BJ (cell line): ENCODE data around the gene WDR88. TPM values are rescaled to one million over a fixed set of nuclear protein-coding genes. Genes with fewer than 3 reads are reported as not detected.

Experiments used
- CTCF ChIA-PET: fragments of 350-600 bp; formaldehyde crosslinking; extraction: SDS; loops from one replicate; lab custom pipeline; 2021; ENCODE audit warnings: antibody characterized with exemption, inconsistent platforms; lab: Yijun Ruan, JAX
- POLR2A ChIA-PET: fragments of 300-600 bp; sonication (Branson Sonifier 250); formaldehyde crosslinking; extraction: SDS; loops from one replicate; lab custom pipeline; 2021; ENCODE audit warnings: antibody characterized with exemption; lab: Charles Lee
- DNase-seq: peaks from one replicate; pipeline ENCODE4 v3.0.0-alpha.2; 2011; ENCODE audit warnings: low read depth
- H3K27me3 ChIP-seq: 2 replicates; pipeline ENCODE4 v1.6.0; 2011; ENCODE audit warnings: low read length; ENCODE audit not compliant: control insufficient read depth, insufficient read depth
- H3K36me3 ChIP-seq: 2 replicates; pipeline ENCODE4 v1.5.1; 2011; ENCODE audit warnings: low read length; ENCODE audit not compliant: control insufficient read depth, insufficient read depth
- H3K4me3 ChIP-seq: 2 replicates; pipeline ENCODE4 v1.5.1; 2011; ENCODE audit warnings: low read depth, mild to moderate bottlenecking, control low read depth, low read length
- CTCF ChIP-seq: IDR thresholded peaks from 2 replicates; pipeline ENCODE4 v1.5.1; 2011; ENCODE audit warnings: low read depth, mild to moderate bottlenecking, control low read depth, inconsistent platforms, low read length, moderate library complexity; ENCODE audit not compliant: insufficient read depth
- polyA plus RNA-seq: library from polyadenylated mRNA; depleted of rRNA; stranded (reverse); fragments of >200 nt; gene quantifications from 2 replicates; pipeline ENCODE4 v1.2.3, GENCODE V29; 2011

Gene WDR88
- polyA plus RNA-seq, 1 experiment: not detected

GRCh38 chr19:33175156-33175782, 43.4 kb downstream of the WDR88 start:
- Histone ChIP-seq H3K27me3 (no peaks in the 10 kb centered on the region), H3K4me3 (no peak overlapping the region), H3K36me3 (no peaks in the 10 kb centered on the region)
- no peak for TF ChIP-seq CTCF
- no peak for DNase-seq
- ChIA-PET CTCF (interaction anchor here (2.2 to 3.1 kb wide), 4 partner anchors 9 to 31 kb away, joined by 9 to 23 read pairs (median 12); no protein-coding TSS in a partner anchor), POLR2A (no interaction called here)

- CTCF ChIA-PET: interaction anchor here (1.0 to 3.4 kb wide), 14 partner anchors 8 to 231 kb away, joined by 3 to 35 read pairs (median 5); no protein-coding TSS in a partner anchor
- no peak for DNase-seq
- H3K36me3 ChIP-seq: no peaks in the 10 kb centered on the region
- H3K27me3 ChIP-seq: no peaks in the 10 kb centered on the region
- peak overlapping the region; percentile 86 for H3K4me3 ChIP-seq
- POLR2A ChIA-PET: interaction anchor here (0.6 kb wide), 1 partner anchor 1309 kb away, joined by 5 read pairs; no protein-coding TSS in a partner anchor
- no peak; the same call in 1 of the 2 replicates for TF ChIP-seq CTCF
Observed at GRCh38 chr19:33175886-33176669, 44.2 kb downstream of the WDR88 start.

GRCh38 chr19:33176670-33177416, 44.9 kb downstream of the WDR88 start:
- H3K27me3 ChIP-seq: no peaks in the 10 kb centered on the region
- CTCF ChIA-PET: interaction anchor here (0.8 to 3.4 kb wide), 18 partner anchors 7 to 230 kb away, joined by 3 to 35 read pairs (median 4); no protein-coding TSS in a partner anchor
- TF ChIP-seq CTCF: 0 out of 2 replicates have a peak, but pooled peaks have one; percentile 21
- peak; percentile 93 for DNase-seq
- peak overlapping the region; percentile 86 for H3K4me3 ChIP-seq
- POLR2A ChIA-PET: interaction anchor here (0.6 kb wide), 1 partner anchor 1308 kb away, joined by 5 read pairs; no protein-coding TSS in a partner anchor
- no peaks in the 10 kb centered on the region for H3K36me3 ChIP-seq

- peak; percentile 50 for TF ChIP-seq CTCF
- ChIA-PET POLR2A (no interaction called here), CTCF (interaction anchor here (0.5 to 3.4 kb wide), 16 partner anchors 9 to 229 kb away, joined by 3 to 35 read pairs (median 4); no protein-coding TSS in a partner anchor)
- no peak for DNase-seq
- no peaks in the 10 kb centered on the region for H3K27me3 ChIP-seq
- H3K36me3 ChIP-seq: no peaks in the 10 kb centered on the region
- H3K4me3 ChIP-seq: peak overlapping the region; percentile 45
Observed at GRCh38 chr19:33177417-33177979, 45.6 kb downstream of the WDR88 start.
